ENCODE data around the gene GNAQ. TPM values are rescaled to one million over a fixed set of nuclear protein-coding genes. Genes with fewer than 3 reads are reported as not detected.

GNAQ gene
- total RNA-seq, 1 donor from 2014 or later = 16.2 TPM

- Histone ChIP-seq H3K9me3 (ENCODE audit: control insufficient read depth in 3 of 3, low read length in 3 of 3) (no peaks in the 10 kb centered on the region), H3K36me3 (ENCODE audit: control insufficient read depth in 3 of 3, insufficient read depth in 3 of 3, low read length in 3 of 3) (no peaks in the 10 kb centered on the region), H3K27me3 (ENCODE audit: control insufficient read depth in 3 of 3, insufficient read depth in 3 of 3, low read length in 3 of 3) (no peaks in the 10 kb centered on the region), H3K4me1 (ENCODE audit: control insufficient read depth in 3 of 3, insufficient read depth in 3 of 3, low read length in 3 of 3) (peaks cover 0 to 13% (median 0%) of the 10 kb centered on the region in 3 donors), H3K27ac (ENCODE audit: low read depth, low read length) (no peak overlapping the region), H3K4me3 (ENCODE audit: low read length in 3 of 3) (no peak overlapping the region), H3K9ac (ENCODE audit: low read depth in 1 of 3, low read length in 3 of 3) (no peak overlapping the region)
Observed at GRCh38 chr9:77807846-77808750, 223.5 kb downstream of the GNAQ start.

- no peaks in the 10 kb centered on the region for H3K9me3 ChIP-seq (ENCODE audit: control insufficient read depth in 3 of 3, low read length in 3 of 3)
- no peaks in the 10 kb centered on the region for H3K27me3 ChIP-seq (ENCODE audit: control insufficient read depth in 3 of 3, insufficient read depth in 3 of 3, low read length in 3 of 3)
- no peak overlapping the region for H3K4me3 ChIP-seq (ENCODE audit: low read length in 3 of 3)
- peak overlapping the region; percentile 23 for H3K27ac ChIP-seq (ENCODE audit: low read depth, low read length)
- H3K4me1 ChIP-seq (ENCODE audit: control insufficient read depth in 3 of 3, insufficient read depth in 3 of 3, low read length in 3 of 3) = peaks cover 0 to 13% (median 0%) of the 10 kb centered on the region in 3 donors
- no peak overlapping the region for H3K9ac ChIP-seq (ENCODE audit: low read depth in 1 of 3, low read length in 3 of 3)
- no peaks in the 10 kb centered on the region for H3K36me3 ChIP-seq (ENCODE audit: control insufficient read depth in 3 of 3, insufficient read depth in 3 of 3, low read length in 3 of 3)
Observed at GRCh38 chr9:77807281-77807683, 224.3 kb downstream of the GNAQ start.

GRCh38 chr9:77806741-77807140 lies 224.9 kb downstream of the GNAQ start:
- H3K9ac ChIP-seq (ENCODE audit: low read depth in 1 of 3, low read length in 3 of 3) = no peak overlapping the region
- peaks cover 0 to 13% (median 0%) of the 10 kb centered on the region in 3 donors for H3K4me1 ChIP-seq (ENCODE audit: control insufficient read depth in 3 of 3, insufficient read depth in 3 of 3, low read length in 3 of 3)
- H3K4me3 ChIP-seq (ENCODE audit: low read length in 3 of 3) = no peak overlapping the region

GRCh38 chr9:77805810-77806209 lies 225.8 kb downstream of the GNAQ start:
- no peaks in the 10 kb centered on the region for H3K9me3 ChIP-seq (ENCODE audit: control insufficient read depth in 3 of 3, low read length in 3 of 3)
- H3K27ac ChIP-seq (ENCODE audit: low read depth, low read length) = no peak overlapping the region
- H3K4me3 ChIP-seq (ENCODE audit: low read length in 3 of 3) = no peak overlapping the region
- peaks cover 0 to 13% (median 0%) of the 10 kb centered on the region in 3 donors for H3K4me1 ChIP-seq (ENCODE audit: control insufficient read depth in 3 of 3, insufficient read depth in 3 of 3, low read length in 3 of 3)
- no peaks in the 10 kb centered on the region for H3K36me3 ChIP-seq (ENCODE audit: control insufficient read depth in 3 of 3, insufficient read depth in 3 of 3, low read length in 3 of 3)
- no peak overlapping the region for H3K9ac ChIP-seq (ENCODE audit: low read depth in 1 of 3, low read length in 3 of 3)
- H3K27me3 ChIP-seq (ENCODE audit: control insufficient read depth in 3 of 3, insufficient read depth in 3 of 3, low read length in 3 of 3) = no peaks in the 10 kb centered on the region

More at GRCh38 chr9:77806741-77807140, 224.9 kb downstream of the GNAQ start:
- H3K36me3 ChIP-seq (ENCODE audit: control insufficient read depth in 3 of 3, insufficient read depth in 3 of 3, low read length in 3 of 3) = no peaks in the 10 kb centered on the region
- peak overlapping the region; percentile 23 for H3K27ac ChIP-seq (ENCODE audit: low read depth, low read length)
- H3K27me3 ChIP-seq (ENCODE audit: control insufficient read depth in 3 of 3, insufficient read depth in 3 of 3, low read length in 3 of 3) = no peaks in the 10 kb centered on the region
- no peaks in the 10 kb centered on the region for H3K9me3 ChIP-seq (ENCODE audit: control insufficient read depth in 3 of 3, low read length in 3 of 3)

- H3K4me1 ChIP-seq (ENCODE audit: control insufficient read depth in 3 of 3, insufficient read depth in 3 of 3, low read length in 3 of 3) = peaks cover 0 to 13% (median 1%) of the 10 kb centered on the region in 3 donors
- no peaks in the 10 kb centered on the region for H3K9me3 ChIP-seq (ENCODE audit: control insufficient read depth in 3 of 3, low read length in 3 of 3)
- no peak overlapping the region for H3K27ac ChIP-seq (ENCODE audit: low read depth, low read length)
- no peak overlapping the region for H3K9ac ChIP-seq (ENCODE audit: low read depth in 1 of 3, low read length in 3 of 3)
- no peaks in the 10 kb centered on the region for H3K27me3 ChIP-seq (ENCODE audit: control insufficient read depth in 3 of 3, insufficient read depth in 3 of 3, low read length in 3 of 3)
- H3K4me3 ChIP-seq (ENCODE audit: low read length in 3 of 3) = no peak overlapping the region
- H3K36me3 ChIP-seq (ENCODE audit: control insufficient read depth in 3 of 3, insufficient read depth in 3 of 3, low read length in 3 of 3) = no peaks in the 10 kb centered on the region
Observed at GRCh38 chr9:77803423-77803822, 228.2 kb downstream of the GNAQ start.

GRCh38 chr9:77802515-77803293 lies 228.9 kb downstream of the GNAQ start:
- H3K27me3 ChIP-seq (ENCODE audit: control insufficient read depth in 3 of 3, insufficient read depth in 3 of 3, low read length in 3 of 3) = no peaks in the 10 kb centered on the region
- H3K4me3 ChIP-seq (ENCODE audit: low read length in 3 of 3) = no peak overlapping the region
- H3K36me3 ChIP-seq (ENCODE audit: control insufficient read depth in 3 of 3, insufficient read depth in 3 of 3, low read length in 3 of 3) = no peaks in the 10 kb centered on the region
- no peak overlapping the region for H3K9ac ChIP-seq (ENCODE audit: low read depth in 1 of 3, low read length in 3 of 3)
- H3K4me1 ChIP-seq (ENCODE audit: control insufficient read depth in 3 of 3, insufficient read depth in 3 of 3, low read length in 3 of 3) = peaks cover 0 to 13% (median 3%) of the 10 kb centered on the region in 3 donors
- H3K9me3 ChIP-seq (ENCODE audit: control insufficient read depth in 3 of 3, low read length in 3 of 3) = no peaks in the 10 kb centered on the region
- no peak overlapping the region for H3K27ac ChIP-seq (ENCODE audit: low read depth, low read length)

GRCh38 chr9:77802064-77802463 lies 229.5 kb downstream of the GNAQ start:
- H3K27me3 ChIP-seq (ENCODE audit: control insufficient read depth in 3 of 3, insufficient read depth in 3 of 3, low read length in 3 of 3) = no peaks in the 10 kb centered on the region
- H3K9ac ChIP-seq (ENCODE audit: low read depth in 1 of 3, low read length in 3 of 3) = no peak overlapping the region
- H3K9me3 ChIP-seq (ENCODE audit: control insufficient read depth in 3 of 3, low read length in 3 of 3) = no peaks in the 10 kb centered on the region
- no peaks in the 10 kb centered on the region for H3K36me3 ChIP-seq (ENCODE audit: control insufficient read depth in 3 of 3, insufficient read depth in 3 of 3, low read length in 3 of 3)
- H3K27ac ChIP-seq (ENCODE audit: low read depth, low read length) = no peak overlapping the region
- peaks cover 0 to 8% (median 3%) of the 10 kb centered on the region in 3 donors for H3K4me1 ChIP-seq (ENCODE audit: control insufficient read depth in 3 of 3, insufficient read depth in 3 of 3, low read length in 3 of 3)
- no peak overlapping the region for H3K4me3 ChIP-seq (ENCODE audit: low read length in 3 of 3)

GRCh38 chr9:77800924-77801551 lies 230.6 kb downstream of the GNAQ start:
- H3K4me1 ChIP-seq (ENCODE audit: control insufficient read depth in 3 of 3, insufficient read depth in 3 of 3, low read length in 3 of 3) = peaks cover 0 to 3% (median 0%) of the 10 kb centered on the region in 3 donors
- no peaks in the 10 kb centered on the region for H3K9me3 ChIP-seq (ENCODE audit: control insufficient read depth in 3 of 3, low read length in 3 of 3)
- no peak overlapping the region for H3K9ac ChIP-seq (ENCODE audit: low read depth in 1 of 3, low read length in 3 of 3)
- H3K27ac ChIP-seq (ENCODE audit: low read depth, low read length) = no peak overlapping the region
- no peak overlapping the region for H3K4me3 ChIP-seq (ENCODE audit: low read length in 3 of 3)
- no peaks in the 10 kb centered on the region for H3K36me3 ChIP-seq (ENCODE audit: control insufficient read depth in 3 of 3, insufficient read depth in 3 of 3, low read length in 3 of 3)
- H3K27me3 ChIP-seq (ENCODE audit: control insufficient read depth in 3 of 3, insufficient read depth in 3 of 3, low read length in 3 of 3) = no peaks in the 10 kb centered on the region

- no peak overlapping the region for H3K27ac ChIP-seq (ENCODE audit: low read depth, low read length)
- no peaks in the 10 kb centered on the region for H3K27me3 ChIP-seq (ENCODE audit: control insufficient read depth in 3 of 3, insufficient read depth in 3 of 3, low read length in 3 of 3)
- H3K9ac ChIP-seq (ENCODE audit: low read depth in 1 of 3, low read length in 3 of 3) = no peak overlapping the region
- H3K4me3 ChIP-seq (ENCODE audit: low read length in 3 of 3) = no peak overlapping the region
- peaks cover 0 to 3% (median 0%) of the 10 kb centered on the region in 3 donors for H3K4me1 ChIP-seq (ENCODE audit: control insufficient read depth in 3 of 3, insufficient read depth in 3 of 3, low read length in 3 of 3)
- H3K36me3 ChIP-seq (ENCODE audit: control insufficient read depth in 3 of 3, insufficient read depth in 3 of 3, low read length in 3 of 3) = no peaks in the 10 kb centered on the region
- H3K9me3 ChIP-seq (ENCODE audit: control insufficient read depth in 3 of 3, low read length in 3 of 3) = no peaks in the 10 kb centered on the region
Observed at GRCh38 chr9:77798140-77798539, 233.5 kb downstream of the GNAQ start.
